K562 (cell line): ENCODE results near the gene NPM3. TPM values are rescaled to one million over a fixed set of nuclear protein-coding genes. Genes with fewer than 3 reads are reported as not detected.
A peak's percentile ranks its signal among the peaks of the same experiment; 100 is the strongest.

Experiments
- DMBX1 ChIP-seq: fragments of 250-450 bp; sonication (Bioruptor Pico); IDR thresholded peaks from 2 replicates; pipeline ENCODE4 v1.8.0; 2022; ENCODE audit warnings: inconsistent platforms, mild to moderate bottlenecking, moderate library complexity, borderline replicate concordance
- E2F4 ChIP-seq: sonication (generic); formaldehyde crosslinking; IDR thresholded peaks from 2 replicates; pipeline ENCODE4 v1.8.0; 2022; ENCODE audit warnings: mild to moderate bottlenecking, low read depth, missing genetic modification reagents
- E2F5 ChIP-seq: sonication (generic); formaldehyde crosslinking; IDR thresholded peaks from 2 replicates; pipeline ENCODE4 v1.8.0; 2022; ENCODE audit warnings: mild to moderate bottlenecking, missing genetic modification reagents
- ETV1 ChIP-seq: fragments of 450-650 bp; conservative IDR thresholded peaks from 2 replicates; pipeline ENCODE4 v1.6.1; 2016; ENCODE audit warnings: missing genetic modification characterization, control low read depth, low read depth, missing compliant biosample characterization
- GABPB1 ChIP-seq: sonication (generic); formaldehyde crosslinking; IDR thresholded peaks from 2 replicates; pipeline ENCODE4 v1.8.0; 2022; ENCODE audit warnings: mild to moderate bottlenecking, missing genetic modification reagents
- HCFC1 ChIP-seq: IDR thresholded peaks from 2 replicates; pipeline ENCODE4 v1.6.1; 2012; ENCODE audit warnings: low read depth, low read length, improper control_type of control experiment
- MYBL2 ChIP-seq, 2 experiments: fragments of 450-650 bp in 1 of 2; sonication (generic) in 1 of 2; formaldehyde crosslinking in 1 of 2; IDR thresholded peaks; 2 replicates each; pipeline versions ENCODE4 v1.6.1 to v1.8.1; 2017 to 2022; ENCODE audit warnings: borderline replicate concordance in 1 of 2, inconsistent platforms in 1 of 2, low read depth in 1 of 2, mild to moderate bottlenecking in 1 of 2, missing genetic modification reagents in 1 of 2, moderate library complexity in 1 of 2
- NCOA4 ChIP-seq: fragments of 450-650 bp; IDR thresholded peaks from 2 replicates; pipeline ENCODE4 v1.6.1; 2018; ENCODE audit warnings: mild to moderate bottlenecking; ENCODE audit not compliant: partially characterized antibody
- SMARCE1 ChIP-seq: fragments of 450-650 bp; IDR thresholded peaks from 2 replicates; pipeline ENCODE4 v1.7.1; 2016; ENCODE audit warnings: mild to moderate bottlenecking
- SRSF7 ChIP-seq: fragments of 200-400 bp; formaldehyde crosslinking; optimal IDR thresholded peaks from 2 replicates; pipeline ENCODE3; 2017; ENCODE audit warnings: mild to moderate bottlenecking, low read depth, low read length
- ZNF197 ChIP-seq: fragments of 200-800 bp; sonication (Bioruptor generic); IDR thresholded peaks from 2 replicates; pipeline ENCODE4 v1.6.1; 2016; ENCODE audit warnings: low read depth, missing genetic modification characterization, missing compliant biosample characterization
- polyA plus RNA-seq, 8 experiments: library from polyadenylated mRNA; depleted of rRNA in 4 of 8; stranded (reverse) in 5 of 8; unstranded in 3 of 8; fragments of >200 nt; fragmentation: Nextera tagmentation in 2 of 8; fragmentation: Illumina TruSeq in 1 of 8; extraction: Ambion mirVana in 2 of 8; extraction: Trizol in 1 of 8; gene quantifications; 2 replicates each; pipeline versions ENCODE4 v1.2.1 to v1.2.3, GENCODE V29; 2011 to 2014; ENCODE audit warnings: inconsistent platforms in 1 of 8, missing spikeins in 1 of 8
- total RNA-seq, 7 experiments: library from RNA; depleted of rRNA in 6 of 7; stranded (reverse); fragments of >200 nt in 6 of 7; fragmentation: Illumina TruSeq in 2 of 7; extraction: Trizol in 2 of 7; gene quantifications; 2 replicates each; pipeline versions ENCODE4 v1.2.1 to v1.2.3, GENCODE V29; 2011 to 2021; ENCODE audit warnings: low replicate concordance in 1 of 7
- TF ChIP-seq, protein P1 (sequence below): fragments of 450-650 bp; IDR thresholded peaks from 2 replicates; pipeline ENCODE4 v1.6.1; 2016; ENCODE audit warnings: mild to moderate bottlenecking, moderate library complexity

Gene NPM3
- total and polyA plus RNA-seq, 9 of the 15 experiments (the other 6 are each of a cell fraction or from before 2014, with no cell fraction given): 15.2 to 239 (median 114) TPM

DNA sequence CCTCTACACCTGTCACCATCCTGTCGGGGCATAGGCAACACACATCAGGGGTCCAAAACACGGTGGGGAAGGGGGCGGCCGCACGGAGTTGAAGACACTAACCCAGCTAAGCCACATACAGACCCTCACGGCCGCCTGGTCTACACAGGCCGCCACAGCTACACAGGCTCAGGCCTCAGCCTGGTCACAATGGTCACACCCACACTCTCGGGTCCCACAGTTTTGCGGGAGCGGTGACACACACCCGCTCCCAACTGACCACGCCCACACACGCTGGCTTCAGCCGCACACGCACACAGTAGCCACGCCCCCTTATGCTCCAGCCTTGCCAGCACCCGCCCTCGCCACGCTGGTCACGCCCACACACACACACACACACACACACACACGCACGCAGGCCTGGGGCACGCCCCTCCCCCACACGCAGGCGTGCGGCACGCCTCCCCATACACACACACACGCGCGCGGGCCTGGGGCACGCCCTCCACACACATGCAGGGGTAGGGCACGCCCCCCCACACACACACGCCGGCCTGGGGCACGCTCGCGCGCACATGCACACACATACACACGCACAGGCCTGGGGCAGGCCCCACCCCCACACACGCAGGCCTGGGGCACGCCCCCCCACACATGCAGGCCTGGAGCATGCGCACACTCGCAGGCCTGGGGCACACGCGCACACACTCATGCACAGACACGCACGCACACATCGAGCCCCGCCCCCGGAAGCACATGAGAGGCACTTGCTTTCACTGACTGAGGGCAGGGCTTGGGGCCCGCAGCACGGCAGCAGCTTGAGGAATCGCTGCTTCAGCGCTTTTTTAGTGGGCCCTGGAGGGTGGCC is 47.3 kb upstream of the NPM3 start (continued):
- TF ChIP-seq, protein P1, sequence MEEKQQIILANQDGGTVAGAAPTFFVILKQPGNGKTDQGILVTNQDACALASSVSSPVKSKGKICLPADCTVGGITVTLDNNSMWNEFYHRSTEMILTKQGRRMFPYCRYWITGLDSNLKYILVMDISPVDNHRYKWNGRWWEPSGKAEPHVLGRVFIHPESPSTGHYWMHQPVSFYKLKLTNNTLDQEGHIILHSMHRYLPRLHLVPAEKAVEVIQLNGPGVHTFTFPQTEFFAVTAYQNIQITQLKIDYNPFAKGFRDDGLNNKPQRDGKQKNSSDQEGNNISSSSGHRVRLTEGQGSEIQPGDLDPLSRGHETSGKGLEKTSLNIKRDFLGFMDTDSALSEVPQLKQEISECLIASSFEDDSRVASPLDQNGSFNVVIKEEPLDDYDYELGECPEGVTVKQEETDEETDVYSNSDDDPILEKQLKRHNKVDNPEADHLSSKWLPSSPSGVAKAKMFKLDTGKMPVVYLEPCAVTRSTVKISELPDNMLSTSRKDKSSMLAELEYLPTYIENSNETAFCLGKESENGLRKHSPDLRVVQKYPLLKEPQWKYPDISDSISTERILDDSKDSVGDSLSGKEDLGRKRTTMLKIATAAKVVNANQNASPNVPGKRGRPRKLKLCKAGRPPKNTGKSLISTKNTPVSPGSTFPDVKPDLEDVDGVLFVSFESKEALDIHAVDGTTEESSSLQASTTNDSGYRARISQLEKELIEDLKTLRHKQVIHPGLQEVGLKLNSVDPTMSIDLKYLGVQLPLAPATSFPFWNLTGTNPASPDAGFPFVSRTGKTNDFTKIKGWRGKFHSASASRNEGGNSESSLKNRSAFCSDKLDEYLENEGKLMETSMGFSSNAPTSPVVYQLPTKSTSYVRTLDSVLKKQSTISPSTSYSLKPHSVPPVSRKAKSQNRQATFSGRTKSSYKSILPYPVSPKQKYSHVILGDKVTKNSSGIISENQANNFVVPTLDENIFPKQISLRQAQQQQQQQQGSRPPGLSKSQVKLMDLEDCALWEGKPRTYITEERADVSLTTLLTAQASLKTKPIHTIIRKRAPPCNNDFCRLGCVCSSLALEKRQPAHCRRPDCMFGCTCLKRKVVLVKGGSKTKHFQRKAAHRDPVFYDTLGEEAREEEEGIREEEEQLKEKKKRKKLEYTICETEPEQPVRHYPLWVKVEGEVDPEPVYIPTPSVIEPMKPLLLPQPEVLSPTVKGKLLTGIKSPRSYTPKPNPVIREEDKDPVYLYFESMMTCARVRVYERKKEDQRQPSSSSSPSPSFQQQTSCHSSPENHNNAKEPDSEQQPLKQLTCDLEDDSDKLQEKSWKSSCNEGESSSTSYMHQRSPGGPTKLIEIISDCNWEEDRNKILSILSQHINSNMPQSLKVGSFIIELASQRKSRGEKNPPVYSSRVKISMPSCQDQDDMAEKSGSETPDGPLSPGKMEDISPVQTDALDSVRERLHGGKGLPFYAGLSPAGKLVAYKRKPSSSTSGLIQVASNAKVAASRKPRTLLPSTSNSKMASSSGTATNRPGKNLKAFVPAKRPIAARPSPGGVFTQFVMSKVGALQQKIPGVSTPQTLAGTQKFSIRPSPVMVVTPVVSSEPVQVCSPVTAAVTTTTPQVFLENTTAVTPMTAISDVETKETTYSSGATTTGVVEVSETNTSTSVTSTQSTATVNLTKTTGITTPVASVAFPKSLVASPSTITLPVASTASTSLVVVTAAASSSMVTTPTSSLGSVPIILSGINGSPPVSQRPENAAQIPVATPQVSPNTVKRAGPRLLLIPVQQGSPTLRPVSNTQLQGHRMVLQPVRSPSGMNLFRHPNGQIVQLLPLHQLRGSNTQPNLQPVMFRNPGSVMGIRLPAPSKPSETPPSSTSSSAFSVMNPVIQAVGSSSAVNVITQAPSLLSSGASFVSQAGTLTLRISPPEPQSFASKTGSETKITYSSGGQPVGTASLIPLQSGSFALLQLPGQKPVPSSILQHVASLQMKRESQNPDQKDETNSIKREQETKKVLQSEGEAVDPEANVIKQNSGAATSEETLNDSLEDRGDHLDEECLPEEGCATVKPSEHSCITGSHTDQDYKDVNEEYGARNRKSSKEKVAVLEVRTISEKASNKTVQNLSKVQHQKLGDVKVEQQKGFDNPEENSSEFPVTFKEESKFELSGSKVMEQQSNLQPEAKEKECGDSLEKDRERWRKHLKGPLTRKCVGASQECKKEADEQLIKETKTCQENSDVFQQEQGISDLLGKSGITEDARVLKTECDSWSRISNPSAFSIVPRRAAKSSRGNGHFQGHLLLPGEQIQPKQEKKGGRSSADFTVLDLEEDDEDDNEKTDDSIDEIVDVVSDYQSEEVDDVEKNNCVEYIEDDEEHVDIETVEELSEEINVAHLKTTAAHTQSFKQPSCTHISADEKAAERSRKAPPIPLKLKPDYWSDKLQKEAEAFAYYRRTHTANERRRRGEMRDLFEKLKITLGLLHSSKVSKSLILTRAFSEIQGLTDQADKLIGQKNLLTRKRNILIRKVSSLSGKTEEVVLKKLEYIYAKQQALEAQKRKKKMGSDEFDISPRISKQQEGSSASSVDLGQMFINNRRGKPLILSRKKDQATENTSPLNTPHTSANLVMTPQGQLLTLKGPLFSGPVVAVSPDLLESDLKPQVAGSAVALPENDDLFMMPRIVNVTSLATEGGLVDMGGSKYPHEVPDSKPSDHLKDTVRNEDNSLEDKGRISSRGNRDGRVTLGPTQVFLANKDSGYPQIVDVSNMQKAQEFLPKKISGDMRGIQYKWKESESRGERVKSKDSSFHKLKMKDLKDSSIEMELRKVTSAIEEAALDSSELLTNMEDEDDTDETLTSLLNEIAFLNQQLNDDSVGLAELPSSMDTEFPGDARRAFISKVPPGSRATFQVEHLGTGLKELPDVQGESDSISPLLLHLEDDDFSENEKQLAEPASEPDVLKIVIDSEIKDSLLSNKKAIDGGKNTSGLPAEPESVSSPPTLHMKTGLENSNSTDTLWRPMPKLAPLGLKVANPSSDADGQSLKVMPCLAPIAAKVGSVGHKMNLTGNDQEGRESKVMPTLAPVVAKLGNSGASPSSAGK: peak; percentile 49; the same call in 1 of the 2 replicates
- TF ChIP-seq SMARCE1 (no peak), DMBX1 (CRISPR knock-in tag) (no peak), NCOA4 (no peak), MYBL2 (IDR thresholded peaks at IDR 0.05; ENCODE audit: low read depth) (no peak), MYBL2 (CRISPR knock-in tag; IDR thresholded peaks at IDR 0.05; ENCODE audit: borderline replicate concordance) (no peak), HCFC1 (no peak), ETV1 (tag) (peak; percentile 52; the same call in 1 of the 2 replicates), ZNF197 (0 out of 2 replicates have a peak, but pooled peaks have one; percentile 40), E2F5 (0 out of 2 replicates have a peak, but pooled peaks have one; percentile 53), SRSF7 (peak; percentile 77), GABPB1 (peak; percentile 84), E2F4 (CRISPR knock-in tag) (peak; percentile 71; the same call in 1 of the 2 replicates)
